Hepatic stellate cell (primary cell): Measurements from ENCODE around the gene TNS1.
A peak's percentile ranks its signal among the peaks of the same experiment; 100 is the strongest.

Source experiments
- DNase-seq: peaks from one replicate; pipeline ENCODE4 v3.0.0; 2011; ENCODE audit warnings: low spot score

Gene TNS1

GRCh38 chr2:217870528-217871011 is 132.2 kb downstream of the TNS1 start:
- no peak for DNase-seq

- peak; percentile 79 for DNase-seq
Measured at GRCh38 chr2:217868911-217869334, 133.9 kb downstream of the TNS1 start.

GRCh38 chr2:217868265-217868892 is 134.4 kb downstream of the TNS1 start:
- DNase-seq, result no peak

GRCh38 chr2:217866457-217866856 is 136.3 kb downstream of the TNS1 start:
- DNase-seq, result no peak

GRCh38 chr2:217864963-217865772 is 137.6 kb downstream of the TNS1 start:
- DNase-seq, result no peak

- no peak for DNase-seq
Measured at GRCh38 chr2:217863883-217864282, 138.9 kb downstream of the TNS1 start.

- DNase-seq, result no peak
Measured at GRCh38 chr2:217861334-217861877, 141.4 kb downstream of the TNS1 start.

GRCh38 chr2:217859926-217860325 is 142.9 kb downstream of the TNS1 start:
- no peak for DNase-seq

GRCh38 chr2:217858519-217859491 is 144.0 kb downstream of the TNS1 start:
- DNase-seq, result peak; percentile 96

GRCh38 chr2:217857624-217858506 is 144.9 kb downstream of the TNS1 start:
- DNase-seq, result no peak

GRCh38 chr2:217856871-217857270 is 145.9 kb downstream of the TNS1 start:
- no peak for DNase-seq

- no peak for DNase-seq
Measured at GRCh38 chr2:217856159-217856558, 146.6 kb downstream of the TNS1 start.

- DNase-seq, result no peak
Measured at GRCh38 chr2:217854684-217855420, 147.9 kb downstream of the TNS1 start.

GRCh38 chr2:217853961-217854360 is 148.8 kb downstream of the TNS1 start:
- no peak for DNase-seq

GRCh38 chr2:217853301-217853881 is 149.4 kb downstream of the TNS1 start:
- peak; percentile 62 for DNase-seq

GRCh38 chr2:217852555-217853211 is 150.1 kb downstream of the TNS1 start:
- DNase-seq, result no peak

GRCh38 chr2:217851191-217852020 is 151.4 kb downstream of the TNS1 start:
- DNase-seq, result peak; percentile 57
